ENCODE results near the gene NECAP2.

- no peak for TF ChIP-seq POLR2A (IDR thresholded peaks at IDR 0.05; ENCODE audit: low read depth)
- no peak for TF ChIP-seq CTCF (IDR thresholded peaks at IDR 0.05)
- no peak for TF ChIP-seq POLR2AphosphoS5 (IDR thresholded peaks at IDR 0.05)
- TF ChIP-seq EP300 (IDR thresholded peaks at IDR 0.05), result no peak
Measured at GRCh38 chr1:16464917-16465625, 24.5 kb downstream of the NECAP2 start.

Data from esophagus muscularis mucosa (tissue), 4 donors.